SK-N-SH treated with all-trans-retinoic acid at 6 μM for 48 hours (cell line): ENCODE measurements around the gene EFCAB14.
A peak's percentile ranks its signal among the peaks of the same experiment; 100 is the strongest.

ENCODE experiments used
- ATAC-seq: fragments of 200-7000 bp; cut with Tn5 transposase; 3 replicates; pipeline ENCODE4 v1.9.1; 2020; ENCODE audit warnings: mild to moderate bottlenecking, moderate library complexity
- ARNTL ChIP-seq: fragments of 450-650 bp; formaldehyde crosslinking; IDR thresholded peaks from 2 replicates; pipeline ENCODE4 v1.5.0; 2020; ENCODE audit warnings: low read depth, mild to moderate bottlenecking, moderate library complexity, borderline replicate concordance
- CSDC2 ChIP-seq: fragments of 250-450 bp; sonication (Bioruptor Pico); IDR thresholded peaks from 2 replicates; pipeline ENCODE4 v1.5.0; 2020; ENCODE audit warnings: mild to moderate bottlenecking, moderate library complexity
- CSRNP3 ChIP-seq: fragments of 250-450 bp; sonication (Bioruptor Pico); IDR thresholded peaks from 2 replicates; pipeline ENCODE4 v1.5.1; 2021; ENCODE audit warnings: mild to moderate bottlenecking, moderate library complexity
- GLIS3 ChIP-seq: fragments of 250-450 bp; sonication (Bioruptor Pico); IDR thresholded peaks from 2 replicates; pipeline ENCODE4 v1.5.0; 2020; ENCODE audit warnings: mild to moderate bottlenecking, moderate library complexity
- ISL1 ChIP-seq: fragments of 250-450 bp; sonication (Bioruptor Pico); IDR thresholded peaks from 2 replicates; pipeline ENCODE4 v2.1.2; 2022; ENCODE audit warnings: mild to moderate bottlenecking, moderate library complexity
- OSR1 ChIP-seq: fragments of 250-450 bp; sonication (Bioruptor Pico); IDR thresholded peaks from 2 replicates; pipeline ENCODE4 v1.8.0; 2022; ENCODE audit warnings: moderate library complexity, mild to moderate bottlenecking, inconsistent platforms
- PPARA ChIP-seq: fragments of 250-450 bp; sonication (Bioruptor Pico); IDR thresholded peaks from 2 replicates; pipeline ENCODE4 v1.5.0; 2020; ENCODE audit warnings: mild to moderate bottlenecking, borderline replicate concordance
- RARB ChIP-seq: fragments of 250-450 bp; sonication (Bioruptor Pico); IDR thresholded peaks from 2 replicates; pipeline ENCODE4 v1.8.0; 2021; ENCODE audit warnings: mild to moderate bottlenecking, moderate library complexity
- SNAI2 ChIP-seq: fragments of 250-450 bp; sonication (Bioruptor Pico); IDR thresholded peaks from 2 replicates; pipeline ENCODE4 v1.5.0; 2020; ENCODE audit warnings: mild to moderate bottlenecking, moderate library complexity
- TCF4 ChIP-seq: fragments of 250-450 bp; sonication (Bioruptor Pico); IDR thresholded peaks from 2 replicates; pipeline ENCODE4 v1.8.0; 2021; ENCODE audit warnings: mild to moderate bottlenecking, moderate library complexity, borderline replicate concordance
- TOX ChIP-seq: fragments of 250-450 bp; sonication (Bioruptor Pico); IDR thresholded peaks from 2 replicates; pipeline ENCODE4 v1.8.0; 2021; ENCODE audit warnings: mild to moderate bottlenecking, moderate library complexity, borderline replicate concordance
- TSHZ2 ChIP-seq: fragments of 250-450 bp; sonication (Bioruptor Pico); IDR thresholded peaks from 2 replicates; pipeline ENCODE4 v1.5.0; 2020; ENCODE audit warnings: mild to moderate bottlenecking, moderate library complexity
- ZC3H10 ChIP-seq: fragments of 250-450 bp; sonication (Bioruptor Pico); IDR thresholded peaks from 2 replicates; pipeline ENCODE4 v1.5.1; 2021; ENCODE audit warnings: mild to moderate bottlenecking, moderate library complexity
- ZFP3 ChIP-seq: fragments of 250-450 bp; sonication (Bioruptor Pico); IDR thresholded peaks from 2 replicates; pipeline ENCODE4 v1.5.0; 2020; ENCODE audit warnings: mild to moderate bottlenecking, moderate library complexity
- ZFP30 ChIP-seq: fragments of 450-650 bp; formaldehyde crosslinking; IDR thresholded peaks from 2 replicates; pipeline ENCODE4 v1.5.0; 2022; ENCODE audit warnings: mild to moderate bottlenecking, moderate library complexity
- ZNF565 ChIP-seq: fragments of 450-650 bp; formaldehyde crosslinking; conservative IDR thresholded peaks from 2 replicates; pipeline ENCODE4 v1.5.0; 2020; ENCODE audit warnings: low read depth, mild to moderate bottlenecking, moderate library complexity
- ZNF70 ChIP-seq: fragments of 450-650 bp; formaldehyde crosslinking; IDR thresholded peaks from 2 replicates; pipeline ENCODE4 v1.5.0; 2020; ENCODE audit warnings: mild to moderate bottlenecking, moderate library complexity
- ZNF8 ChIP-seq: fragments of 450-650 bp; formaldehyde crosslinking; IDR thresholded peaks from 2 replicates; pipeline ENCODE4 v1.5.0; 2020; ENCODE audit warnings: mild to moderate bottlenecking, moderate library complexity
- TF ChIP-seq, protein P1 (sequence below): fragments of 250-450 bp; sonication (Bioruptor Pico); IDR thresholded peaks from 2 replicates; pipeline ENCODE4 v1.5.1; 2020; ENCODE audit warnings: low read depth, mild to moderate bottlenecking, moderate library complexity
- TF ChIP-seq, protein P2 (sequence below): fragments of 250-450 bp; sonication (Bioruptor Pico); IDR thresholded peaks from 2 replicates; pipeline ENCODE4 v1.8.0; 2021; ENCODE audit warnings: low read depth, mild to moderate bottlenecking, moderate library complexity, borderline replicate concordance
- TF ChIP-seq, protein P3 (sequence below): fragments of 250-450 bp; sonication (Bioruptor Pico); IDR thresholded peaks from 2 replicates; pipeline ENCODE4 v1.8.0; 2020; ENCODE audit warnings: mild to moderate bottlenecking, moderate library complexity, borderline replicate concordance

The EFCAB14 gene

GRCh38 chr1:46646844-46647243, 72.1 kb downstream of the EFCAB14 start:
- ATAC-seq: no peak
- no peak for TF ChIP-seq PPARA (CRISPR knock-in tag)
- TF ChIP-seq OSR1 (CRISPR knock-in tag): no peak
- TF ChIP-seq, protein P1, sequence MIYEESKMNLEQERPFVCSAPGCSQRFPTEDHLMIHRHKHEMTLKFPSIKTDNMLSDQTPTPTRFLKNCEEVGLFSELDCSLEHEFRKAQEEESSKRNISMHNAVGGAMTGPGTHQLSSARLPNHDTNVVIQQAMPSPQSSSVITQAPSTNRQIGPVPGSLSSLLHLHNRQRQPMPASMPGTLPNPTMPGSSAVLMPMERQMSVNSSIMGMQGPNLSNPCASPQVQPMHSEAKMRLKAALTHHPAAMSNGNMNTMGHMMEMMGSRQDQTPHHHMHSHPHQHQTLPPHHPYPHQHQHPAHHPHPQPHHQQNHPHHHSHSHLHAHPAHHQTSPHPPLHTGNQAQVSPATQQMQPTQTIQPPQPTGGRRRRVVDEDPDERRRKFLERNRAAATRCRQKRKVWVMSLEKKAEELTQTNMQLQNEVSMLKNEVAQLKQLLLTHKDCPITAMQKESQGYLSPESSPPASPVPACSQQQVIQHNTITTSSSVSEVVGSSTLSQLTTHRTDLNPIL (CRISPR knock-in tag): no peak
- TF ChIP-seq ISL1: no peak
- no peak for TF ChIP-seq ZNF70
- no peak for TF ChIP-seq CSRNP3 (CRISPR knock-in tag)
- no peak for TF ChIP-seq TCF4 (CRISPR knock-in tag)
- TF ChIP-seq, protein P2, sequence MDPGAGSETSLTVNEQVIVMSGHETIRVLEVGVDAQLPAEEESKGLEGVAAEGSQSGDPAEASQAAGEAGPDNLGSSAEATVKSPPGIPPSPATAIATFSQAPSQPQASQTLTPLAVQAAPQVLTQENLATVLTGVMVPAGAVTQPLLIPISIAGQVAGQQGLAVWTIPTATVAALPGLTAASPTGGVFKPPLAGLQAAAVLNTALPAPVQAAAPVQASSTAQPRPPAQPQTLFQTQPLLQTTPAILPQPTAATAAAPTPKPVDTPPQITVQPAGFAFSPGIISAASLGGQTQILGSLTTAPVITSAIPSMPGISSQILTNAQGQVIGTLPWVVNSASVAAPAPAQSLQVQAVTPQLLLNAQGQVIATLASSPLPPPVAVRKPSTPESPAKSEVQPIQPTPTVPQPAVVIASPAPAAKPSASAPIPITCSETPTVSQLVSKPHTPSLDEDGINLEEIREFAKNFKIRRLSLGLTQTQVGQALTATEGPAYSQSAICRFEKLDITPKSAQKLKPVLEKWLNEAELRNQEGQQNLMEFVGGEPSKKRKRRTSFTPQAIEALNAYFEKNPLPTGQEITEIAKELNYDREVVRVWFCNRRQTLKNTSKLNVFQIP (CRISPR knock-in tag): no peak
- no peak for TF ChIP-seq GLIS3 (CRISPR knock-in tag)
- TF ChIP-seq TOX: no peak
- TF ChIP-seq SNAI2 (CRISPR knock-in tag): no peak
- no peak for TF ChIP-seq ZFP30 (CRISPR knock-in tag)
- no peak for TF ChIP-seq ZC3H10
- TF ChIP-seq RARB: no peak
- TF ChIP-seq CSDC2 (CRISPR knock-in tag): no peak
- TF ChIP-seq, protein P3, sequence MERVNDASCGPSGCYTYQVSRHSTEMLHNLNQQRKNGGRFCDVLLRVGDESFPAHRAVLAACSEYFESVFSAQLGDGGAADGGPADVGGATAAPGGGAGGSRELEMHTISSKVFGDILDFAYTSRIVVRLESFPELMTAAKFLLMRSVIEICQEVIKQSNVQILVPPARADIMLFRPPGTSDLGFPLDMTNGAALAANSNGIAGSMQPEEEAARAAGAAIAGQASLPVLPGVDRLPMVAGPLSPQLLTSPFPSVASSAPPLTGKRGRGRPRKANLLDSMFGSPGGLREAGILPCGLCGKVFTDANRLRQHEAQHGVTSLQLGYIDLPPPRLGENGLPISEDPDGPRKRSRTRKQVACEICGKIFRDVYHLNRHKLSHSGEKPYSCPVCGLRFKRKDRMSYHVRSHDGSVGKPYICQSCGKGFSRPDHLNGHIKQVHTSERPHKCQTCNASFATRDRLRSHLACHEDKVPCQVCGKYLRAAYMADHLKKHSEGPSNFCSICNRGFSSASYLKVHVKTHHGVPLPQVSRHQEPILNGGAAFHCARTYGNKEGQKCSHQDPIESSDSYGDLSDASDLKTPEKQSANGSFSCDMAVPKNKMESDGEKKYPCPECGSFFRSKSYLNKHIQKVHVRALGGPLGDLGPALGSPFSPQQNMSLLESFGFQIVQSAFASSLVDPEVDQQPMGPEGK: no peak

GRCh38 chr1:46646331-46646730, 72.6 kb downstream of the EFCAB14 start:
- TF ChIP-seq, protein P2 (CRISPR knock-in tag): no peak
- peak; percentile 26; the same call in 1 of the 2 replicates for TF ChIP-seq ISL1
- TF ChIP-seq, all 23 proteins: peak for 1
- no peak for ATAC-seq

DNA sequence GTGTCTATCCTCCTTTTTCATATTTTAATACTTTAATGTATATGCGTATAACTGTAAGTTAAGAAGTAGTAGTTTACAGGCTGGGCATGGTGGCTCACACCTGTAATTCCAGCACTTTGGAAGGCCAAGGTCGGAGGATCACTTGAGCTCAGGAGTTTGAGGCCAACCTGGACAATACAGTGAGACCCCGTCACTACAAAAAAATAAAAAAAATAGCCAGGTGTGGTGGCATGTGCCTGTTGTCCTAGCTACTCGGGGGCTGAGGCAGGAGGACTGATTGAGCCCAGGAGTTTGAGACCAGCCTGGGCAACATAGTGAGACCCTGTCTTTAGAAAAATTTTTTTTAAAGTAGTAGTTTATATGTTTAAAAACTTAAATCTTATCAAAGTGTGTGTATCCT, 73.1 kb downstream of the EFCAB14 start:
- no peak for ATAC-seq
- TF ChIP-seq ARNTL (no peak), ZFP3 (no peak)
- TF ChIP-seq, protein P1 (CRISPR knock-in tag): no peak

DNA sequence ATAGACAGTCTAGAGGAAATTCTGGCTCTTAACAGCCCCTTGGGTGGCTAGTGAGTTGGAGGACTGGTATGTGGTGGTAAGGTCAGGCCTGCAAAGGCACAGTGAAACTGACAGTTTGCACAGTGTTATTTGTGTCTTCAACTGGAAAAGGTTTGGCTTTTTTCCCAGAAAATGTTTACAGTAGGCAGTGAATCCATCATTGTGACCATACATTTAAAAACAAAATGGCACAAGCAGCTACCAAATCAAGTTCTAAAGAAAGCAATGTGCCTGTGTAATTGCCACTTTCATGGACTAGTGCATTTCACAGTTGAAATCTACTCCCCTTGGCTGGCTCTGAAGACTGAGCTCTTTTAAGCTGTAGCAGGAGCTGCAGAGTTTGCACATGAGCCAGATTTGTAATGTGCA, 75.5 kb downstream of the EFCAB14 start:
- ATAC-seq: peak; percentile 99

GRCh38 chr1:46642115-46642680, 76.7 kb downstream of the EFCAB14 start:
- ATAC-seq: no peak
- no peak for TF ChIP-seq TCF4 (CRISPR knock-in tag)
- no peak for TF ChIP-seq CSDC2 (CRISPR knock-in tag)
- no peak for TF ChIP-seq ZFP30 (CRISPR knock-in tag)
- TF ChIP-seq SNAI2 (CRISPR knock-in tag): no peak
- no peak for TF ChIP-seq ZNF8 (CRISPR knock-in tag)
- no peak for TF ChIP-seq PPARA (CRISPR knock-in tag)
- TF ChIP-seq GLIS3 (CRISPR knock-in tag): no peak
- no peak for TF ChIP-seq TSHZ2 (CRISPR knock-in tag)
- no peak for TF ChIP-seq ZC3H10
- no peak for TF ChIP-seq ZNF70
- TF ChIP-seq, protein P1 (CRISPR knock-in tag): no peak
- no peak for TF ChIP-seq RARB
- no peak for TF ChIP-seq ZNF565 (CRISPR knock-in tag)

More for the DNA sequence above, 75.5 kb downstream of the EFCAB14 start:
- TF ChIP-seq RARB: no peak
